Transverse colon (tissue), 4 donors: ENCODE data around the gene SHLD2.

Experiments used
- CTCF ChIP-seq, 5 experiments: fragments of 200-600 bp in 3 of 5; fragments of 450-650 bp in 2 of 5; sonication (generic) in 3 of 5; IDR thresholded peaks; 1 replicate in 2 of 5; 2 replicates in 3 of 5; pipeline ENCODE4 v1.5.1; 2016 to 2017; ENCODE audit warnings: antibody characterized with exemption in 5 of 5, inconsistent platforms in 3 of 5, mild to moderate bottlenecking in 2 of 5, moderate library complexity in 1 of 5
- POLR2AphosphoS5 ChIP-seq, 3 donors: sonication (generic); formaldehyde crosslinking; IDR thresholded peaks; one replicate each; pipeline ENCODE4 v1.6.1; 2016; ENCODE audit warnings: antibody characterized with exemption in 3 of 3

GRCh38 chr10:87068281-87068680 is 26.7 kb upstream of the SHLD2 start:
- TF ChIP-seq CTCF (IDR thresholded peaks at IDR 0.05) = no peak
- no peak for TF ChIP-seq POLR2AphosphoS5 (IDR thresholded peaks at IDR 0.05)
